Endothelial cell of umbilical vein (primary cell): Measurements from ENCODE around the gene ATP8A2. TPM values are rescaled to one million over a fixed set of nuclear protein-coding genes. Genes with fewer than 3 reads are reported as not detected.

Source experiments
- BruUV-seq: library from RNA; stranded (reverse); fragments of 400-500 nt; replicated peaks from 2 replicates; lab custom pipeline; 2021; lab: Mats Ljungman, UMichigan
- CTCF ChIA-PET: fragments of 300-600, 350-600 bp; sonication (Branson Sonifier 250); formaldehyde crosslinking; loops from one replicate; lab custom pipeline; 2021; ENCODE audit warnings: antibody characterized with exemption, inconsistent platforms; lab: Charles Lee
- POLR2A ChIA-PET: fragments of 300-600, 350-600 bp; sonication (Branson Sonifier 250); formaldehyde crosslinking; loops from one replicate; lab custom pipeline; 2021; ENCODE audit warnings: antibody characterized with exemption, inconsistent platforms; lab: Charles Lee
- DNase-seq: peaks from one replicate; pipeline ENCODE4 v3.0.0-alpha.2; 2011; ENCODE audit warnings: low read depth, low spot score
- FAIRE-seq: peaks from 2 replicates; lab custom pipeline; 2011; peaks lifted over from hg19 to GRCh38; lab: Jason Lieb, UNC
- H2AFZ ChIP-seq: 2 replicates; pipeline ENCODE4 v1.6.0; 2012; ENCODE audit warnings: low read depth, low read length, control low read depth, inconsistent platforms
- H3K27ac ChIP-seq: 2 replicates; pipeline ENCODE4 v1.5.1; 2011; ENCODE audit warnings: low read depth, mild to moderate bottlenecking, control low read depth, low read length, moderate library complexity; ENCODE audit not compliant: insufficient read depth
- H3K27me3 ChIP-seq, 2 experiments: 2 replicates each; pipeline versions ENCODE4 v1.6.0 to v1.6.1; 2011; ENCODE audit warnings: low read length in 2 of 2, mixed read lengths in 1 of 2; ENCODE audit not compliant: control insufficient read depth in 2 of 2, insufficient read depth in 2 of 2
- H3K36me3 ChIP-seq, 2 experiments: 2 replicates in 1 of 2; 3 replicates in 1 of 2; pipeline ENCODE4 v1.5.1; 2011; ENCODE audit warnings: low read length in 2 of 2, mild to moderate bottlenecking in 1 of 2, moderate library complexity in 1 of 2; ENCODE audit not compliant: control insufficient read depth in 2 of 2, insufficient read depth in 2 of 2; ENCODE audit errors: extremely low read depth in 1 of 2
- H3K4me1 ChIP-seq: 3 replicates; pipeline ENCODE4 v1.5.1; 2011; ENCODE audit warnings: mild to moderate bottlenecking, low read length; ENCODE audit not compliant: control insufficient read depth, insufficient read depth; ENCODE audit errors: extremely low read depth
- H3K4me2 ChIP-seq: 2 replicates; pipeline ENCODE4 v1.6.1; 2011; ENCODE audit warnings: low read length, control low read depth, mixed read lengths; ENCODE audit not compliant: insufficient read depth
- H3K4me3 ChIP-seq, 3 experiments: fragments of 200-600 bp in 1 of 3; sonication (generic), shearing (Covaris generic) in 1 of 3; replicated peaks in 1 of 3; 2 replicates each; pipeline ENCODE4 v1.5.1; 2011 to 2016; ENCODE audit warnings: control low read depth in 3 of 3, low read length in 3 of 3, mild to moderate bottlenecking in 2 of 3, inconsistent platforms in 1 of 3, low read depth in 1 of 3, moderate library complexity in 1 of 3; ENCODE audit not compliant: insufficient read depth in 1 of 3
- H3K79me2 ChIP-seq: 2 replicates; pipeline ENCODE4 v1.6.0; 2012; ENCODE audit warnings: low read length, inconsistent platforms; ENCODE audit not compliant: control insufficient read depth, insufficient read depth
- H3K9ac ChIP-seq: replicated peaks from 2 replicates; pipeline ENCODE3; 2011; ENCODE audit warnings: low read length, control low read depth; ENCODE audit not compliant: insufficient read depth; ENCODE audit errors: extremely low read depth
- H3K9me1 ChIP-seq: replicated peaks from 3 replicates; pipeline ENCODE4 v1.6.0; 2011; ENCODE audit warnings: mild to moderate bottlenecking, low read length; ENCODE audit not compliant: control insufficient read depth, insufficient read depth; ENCODE audit errors: extremely low read depth
- H3K9me3 ChIP-seq: replicated peaks from 2 replicates; pipeline ENCODE4 v1.5.1; 2012; ENCODE audit warnings: low read length, inconsistent platforms; ENCODE audit not compliant: control insufficient read depth, insufficient read depth
- H4K20me1 ChIP-seq: replicated peaks from 2 replicates; pipeline ENCODE3; 2011; ENCODE audit warnings: mild to moderate bottlenecking, low read length; ENCODE audit not compliant: control insufficient read depth, insufficient read depth; ENCODE audit errors: extremely low read depth
- EZH2 ChIP-seq: IDR thresholded peaks from 2 replicates; pipeline ENCODE4 v1.6.1; 2012; ENCODE audit warnings: borderline replicate concordance, low read depth, mild to moderate bottlenecking, moderate library complexity, low read length, inconsistent platforms; ENCODE audit not compliant: severe bottlenecking
- FOS ChIP-seq: IDR thresholded peaks from 2 replicates; pipeline ENCODE4 v1.6.1; 2011; ENCODE audit warnings: mild to moderate bottlenecking, low read length, moderate library complexity, borderline replicate concordance; ENCODE audit not compliant: insufficient read depth
- GATA2 ChIP-seq: IDR thresholded peaks from 2 replicates; pipeline ENCODE4 v1.7.0; 2011; ENCODE audit warnings: low read depth, mild to moderate bottlenecking, moderate library complexity, mixed read lengths, low read length; ENCODE audit not compliant: insufficient read length, insufficient read depth
- JUN ChIP-seq: IDR thresholded peaks from 2 replicates; pipeline ENCODE4 v1.6.1; 2011; ENCODE audit warnings: borderline replicate concordance, low read depth; ENCODE audit not compliant: insufficient read length, insufficient read depth
- MYC ChIP-seq: IDR thresholded peaks from one replicate; pipeline ENCODE4 v1.6.1; 2011; ENCODE audit warnings: mild to moderate bottlenecking, low read depth, low read length
- POLR2A ChIP-seq: IDR thresholded peaks from 2 replicates; pipeline ENCODE4 v1.6.1; 2012; ENCODE audit warnings: low read depth, mild to moderate bottlenecking, control low read depth, low read length
- POLR2AphosphoS5 ChIP-seq: IDR thresholded peaks from 2 replicates; pipeline ENCODE4 v1.6.1; 2012; ENCODE audit warnings: low read depth, mild to moderate bottlenecking, control low read depth, low read length, moderate library complexity; ENCODE audit not compliant: insufficient read depth
- dilution Hi-C: fragments of 300-500 bp; cut with MboI; formaldehyde crosslinking; loops from one replicate; pipeline ENCODE4 v1.15.0; 2019; ENCODE audit warnings: low sequenced_read_pairs; ENCODE audit not compliant: extremely low pct_ligation_motif_present
- intact Hi-C: fragments of 100-400 bp; cut with micrococcal nuclease; formaldehyde crosslinking; loops from one replicate; pipeline ENCODE4 v1.10.0; 2022
- polyA plus RNA-seq, 4 experiments: library from polyadenylated mRNA; depleted of rRNA in 3 of 4; stranded (reverse) in 3 of 4; unstranded in 1 of 4; fragments of >200 nt; gene quantifications; 2 replicates each; pipeline versions ENCODE4 v1.2.1 to v1.2.3, GENCODE V29; 2011 to 2012; ENCODE audit warnings: missing spikeins in 1 of 4
- total RNA-seq: library from RNA; stranded (reverse); gene quantifications from 2 replicates; pipeline ENCODE4 v1.2.3, GENCODE V29; 2021
- TF ChIP-seq, protein P1 (sequence below): IDR thresholded peaks from 2 replicates; pipeline ENCODE4 v1.6.1; 2011; ENCODE audit not compliant: insufficient read depth, insufficient read length
- TF ChIP-seq, protein P2 (sequence below), 2 donors: IDR thresholded peaks; 1 replicate in 1 of 2; 2 replicates in 1 of 2; pipeline ENCODE4 v1.5.1; 2011; ENCODE audit warnings: low read length in 2 of 2, mild to moderate bottlenecking in 2 of 2, moderate library complexity in 2 of 2, control low read depth in 1 of 2, inconsistent platforms in 1 of 2, low read depth in 1 of 2; ENCODE audit not compliant: insufficient read depth in 1 of 2; ENCODE audit errors: extremely low read depth in 1 of 2

The ATP8A2 gene
- total and polyA plus RNA-seq, 2 donors (not counting 3 experiments of a cell fraction or from before 2014, with no cell fraction given) = 0.11 to 0.49 TPM

DNA sequence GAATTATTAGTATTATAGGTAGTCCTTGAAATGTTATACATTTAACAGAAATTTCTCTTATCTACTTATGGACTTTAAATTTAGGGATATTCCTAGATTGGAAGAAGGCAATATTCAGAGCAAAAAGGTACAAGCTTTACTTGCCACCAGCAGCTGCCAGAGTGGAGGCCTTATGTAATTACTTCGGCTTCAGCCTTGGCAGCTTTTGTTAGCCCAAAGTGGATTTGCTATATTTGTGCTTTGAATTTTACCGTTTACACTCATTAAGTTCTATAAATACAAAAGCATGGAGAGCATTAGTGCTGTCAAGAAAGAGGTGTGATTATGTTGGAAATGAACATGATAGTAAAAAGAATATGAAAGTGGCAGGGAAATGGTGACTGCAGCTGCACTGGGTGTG, 319.9 kb downstream of the ATP8A2 start:
- ChIA-PET CTCF (no interaction called here), POLR2A (no interaction called here)
- H3K79me2 ChIP-seq = no peaks in the 10 kb centered on the region
- H3K9ac ChIP-seq = no peak overlapping the region
- no peak overlapping the region for H2AFZ ChIP-seq
- H3K9me1 ChIP-seq = no peaks in the 10 kb centered on the region
- peaks cover 5% of the 10 kb centered on the region for H3K4me1 ChIP-seq
- intact Hi-C loops (no loop called here), dilution Hi-C loops (no loop called here)
- no peaks in the 10 kb centered on the region for H3K9me3 ChIP-seq
- no peaks in the 10 kb centered on the region for H3K36me3 ChIP-seq
- no peak overlapping the region for H3K4me3 ChIP-seq
- H4K20me1 ChIP-seq = no peaks in the 10 kb centered on the region
- DNase-seq = no peak
- no TSS peak for BruUV-seq
- H3K27ac ChIP-seq = no peak overlapping the region
- peaks cover 0 to 3% of the 10 kb centered on the region in 2 experiments for H3K27me3 ChIP-seq
- TF ChIP-seq MYC = no peak
- no peak for TF ChIP-seq GATA2
- no peak for TF ChIP-seq POLR2AphosphoS5
- TF ChIP-seq EZH2 = no peak
- TF ChIP-seq, protein P1, sequence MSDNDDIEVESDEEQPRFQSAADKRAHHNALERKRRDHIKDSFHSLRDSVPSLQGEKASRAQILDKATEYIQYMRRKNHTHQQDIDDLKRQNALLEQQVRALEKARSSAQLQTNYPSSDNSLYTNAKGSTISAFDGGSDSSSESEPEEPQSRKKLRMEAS = no peak
- no peak for TF ChIP-seq POLR2A
- TF ChIP-seq, protein P2, sequence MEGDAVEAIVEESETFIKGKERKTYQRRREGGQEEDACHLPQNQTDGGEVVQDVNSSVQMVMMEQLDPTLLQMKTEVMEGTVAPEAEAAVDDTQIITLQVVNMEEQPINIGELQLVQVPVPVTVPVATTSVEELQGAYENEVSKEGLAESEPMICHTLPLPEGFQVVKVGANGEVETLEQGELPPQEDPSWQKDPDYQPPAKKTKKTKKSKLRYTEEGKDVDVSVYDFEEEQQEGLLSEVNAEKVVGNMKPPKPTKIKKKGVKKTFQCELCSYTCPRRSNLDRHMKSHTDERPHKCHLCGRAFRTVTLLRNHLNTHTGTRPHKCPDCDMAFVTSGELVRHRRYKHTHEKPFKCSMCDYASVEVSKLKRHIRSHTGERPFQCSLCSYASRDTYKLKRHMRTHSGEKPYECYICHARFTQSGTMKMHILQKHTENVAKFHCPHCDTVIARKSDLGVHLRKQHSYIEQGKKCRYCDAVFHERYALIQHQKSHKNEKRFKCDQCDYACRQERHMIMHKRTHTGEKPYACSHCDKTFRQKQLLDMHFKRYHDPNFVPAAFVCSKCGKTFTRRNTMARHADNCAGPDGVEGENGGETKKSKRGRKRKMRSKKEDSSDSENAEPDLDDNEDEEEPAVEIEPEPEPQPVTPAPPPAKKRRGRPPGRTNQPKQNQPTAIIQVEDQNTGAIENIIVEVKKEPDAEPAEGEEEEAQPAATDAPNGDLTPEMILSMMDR (IDR thresholded peaks at IDR 0.05; ENCODE audit: extremely low read depth in 1 of 2, insufficient read depth in 1 of 2, low read depth in 1 of 2, low read length in 2 of 2) = no peak
- TF ChIP-seq JUN = no peak
- TF ChIP-seq FOS = no peak
- no peak for FAIRE-seq
- no peak overlapping the region for H3K4me2 ChIP-seq
